Psoas muscle (tissue), 8 donors: ENCODE data around the gene FAM3D. TPM values are rescaled to one million over a fixed set of nuclear protein-coding genes. Genes with fewer than 3 reads are reported as not detected.

Source experiments
- ATAC-seq, 4 donors: fragments of 200-7000 bp; cut with Tn5 transposase; one replicate each; pipeline ENCODE4 v1.9.1; 2020; ENCODE audit warnings: moderate library complexity in 3 of 4, mild to moderate bottlenecking in 2 of 4
- DNase-seq, 2 donors: peaks; one replicate each; pipeline ENCODE4 v3.0.0-alpha.2; 2020
- H3K27ac ChIP-seq: fragments of 200-600 bp; one replicate; pipeline ENCODE4 v1.8.0; 2022
- H3K27me3 ChIP-seq, 3 donors: fragments of 200-600 bp in 1 of 3; one replicate each; pipeline versions ENCODE4 v1.6.1 to v1.8.0; 2013 to 2022; ENCODE audit warnings: low read length in 2 of 3, mild to moderate bottlenecking in 2 of 3, moderate library complexity in 1 of 3; ENCODE audit not compliant: insufficient read depth in 3 of 3
- H3K36me3 ChIP-seq, 2 donors: fragments of 200-600 bp in 1 of 2; one replicate each; pipeline versions ENCODE4 v1.6.1 to v1.8.0; 2013 to 2022; ENCODE audit warnings: low read depth in 1 of 2, mild to moderate bottlenecking in 1 of 2, moderate library complexity in 1 of 2; ENCODE audit not compliant: insufficient read depth in 1 of 2
- H3K4me1 ChIP-seq: fragments of 200-600 bp; one replicate; pipeline ENCODE4 v1.8.0; 2022
- H3K4me3 ChIP-seq: fragments of 200-600 bp; one replicate; pipeline ENCODE4 v1.8.0; 2022; ENCODE audit warnings: mild to moderate bottlenecking
- H3K9me3 ChIP-seq: fragments of 200-600 bp; one replicate; pipeline ENCODE4 v1.8.0; 2022
- CTCF ChIP-seq: fragments of 200-600 bp; IDR thresholded peaks from one replicate; pipeline ENCODE4 v1.8.0; 2022; ENCODE audit warnings: antibody characterized with exemption
- WGBS, 3 donors: extraction: QIAGEN DNeasy Blood & Tissue Kit; methylation state at CpG; one replicate each; pipeline versions ENCODE4 v1.1.6 to v1.1.7; 2013; 5-methylcytosine and 5-hydroxymethylcytosine counted together
- intact Hi-C, 2 donors: fragments of 100-400 bp; cut with DNase I; formaldehyde crosslinking; loops; one replicate each; pipeline versions ENCODE4 v1.11.0 to v1.14.2; 2022
- polyA plus RNA-seq, 3 donors: library from polyadenylated mRNA; stranded (reverse); fragments of 200-250 nt; gene quantifications; one replicate each; pipeline ENCODE4 v1.2.3, GENCODE V29; 2013
- total RNA-seq, 4 donors: library from RNA; stranded (reverse); fragmentation: NEBNext Ultra II Directional in 2 of 4; extraction: Animal tissue kit (Norgen Biotek cat#: 25700) in 2 of 4; gene quantifications; one replicate each; pipeline versions ENCODE4 v1.2.1 to v1.2.4, GENCODE V29; 2021 to 2023
- donor health status: healthy with polysubstance abuse.
- donor health status: DM: no; HTN: no; CAD: no; lungs with moderate emphysema.
- donor health status: Bipolar disorder and iron deficiency.
- donor health status: healthy.
- donor health status: DM: yes; HTN: yes; CAD: no.
- donor health status: DM: no; HTN: no; CAD: no.
- donor health status: DM: no; HTN: no; CAD: no.
- donor health status: DM: yes; HTN: yes; CAD: no.

Gene FAM3D
- total and polyA plus RNA-seq, 7 donors, result 0.05 TPM; not detected in 6

GRCh38 chr3:58584690-58585004 lies 81.9 kb downstream of the FAM3D start:
- DNase-seq (no peak), ATAC-seq (peak in 2 of 4 donors; percentile 6 to 25)
- intact Hi-C loops, result no loop called here
- 8 to 20% (median 16%) methylated on average over 10 of the region's 10 CpGs for WGBS, 3 donors
- no peak for TF ChIP-seq CTCF
- H3K27me3 ChIP-seq, result peaks cover 0 to 17% (median 7%) of the 10 kb centered on the region in 3 donors
- peak overlapping the region; percentile 79 for H3K4me3 ChIP-seq
- H3K36me3 ChIP-seq, result no peaks in the 10 kb centered on the region
- H3K9me3 ChIP-seq, result no peaks in the 10 kb centered on the region
- H3K4me1 ChIP-seq, result no peaks in the 10 kb centered on the region
- peak overlapping the region; percentile 65 for H3K27ac ChIP-seq

Other genes starting within 250 kb of the FAM3D start
- 100 to 1,000 TPM; 105 to 158 (median 128) TPM for gene PDHB, start 232.9 kb downstream of the FAM3D start, total RNA-seq
- gene PDHB, start 232.9 kb downstream of the FAM3D start, polyA plus RNA-seq, result 100 to 1,000 TPM; 116 to 137 (median 131) TPM
- 10 to 100 TPM in 1 of 4 donors, 1 to 10 TPM in 3; 5.8 to 11.0 (median 6.9) TPM for gene KCTD6, start 174.7 kb downstream of the FAM3D start, total RNA-seq
- 1 to 10 TPM; 2.6 to 9.8 (median 6.5) TPM for gene KCTD6, start 174.7 kb downstream of the FAM3D start, polyA plus RNA-seq
- 10 to 100 TPM in 2 of 4 donors, 1 to 10 TPM in 2; 1.8 to 18.1 (median 8.7) TPM for gene ACOX2, start 129.6 kb downstream of the FAM3D start, total RNA-seq
- 1 to 10 TPM; 2.2 to 4.4 (median 2.4) TPM for gene ACOX2, start 129.6 kb downstream of the FAM3D start, polyA plus RNA-seq
- 10 to 100 TPM; 10.8 to 19.0 (median 17.8) TPM for gene FAM107A, start 89.4 kb downstream of the FAM3D start, total RNA-seq
- 10 to 100 TPM; 16.5 to 24.0 (median 22.6) TPM for gene FAM107A, start 89.4 kb downstream of the FAM3D start, polyA plus RNA-seq